Measurements from ENCODE around the gene ZNF486.

DNA sequence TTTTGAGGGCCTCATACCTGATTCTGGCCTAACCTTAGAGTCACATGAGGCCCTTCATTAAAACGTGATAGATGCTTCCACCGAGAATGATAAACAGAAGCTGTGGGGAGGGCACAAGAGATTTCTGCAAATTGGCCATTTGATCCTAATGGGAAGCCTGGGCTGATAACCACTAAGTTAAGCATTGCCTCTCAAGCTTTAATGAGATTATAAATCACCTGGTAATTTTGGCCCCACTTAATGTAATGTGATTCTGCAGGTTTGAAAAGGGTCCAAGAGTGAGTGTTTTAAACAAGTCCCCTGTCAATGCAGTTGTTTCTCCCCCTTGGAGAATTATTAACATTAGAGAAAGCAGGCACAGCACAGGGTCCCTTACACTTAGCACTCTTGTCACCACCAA, 42.0 kb downstream of the ZNF486 start:
- TF ChIP-seq, protein P1, sequence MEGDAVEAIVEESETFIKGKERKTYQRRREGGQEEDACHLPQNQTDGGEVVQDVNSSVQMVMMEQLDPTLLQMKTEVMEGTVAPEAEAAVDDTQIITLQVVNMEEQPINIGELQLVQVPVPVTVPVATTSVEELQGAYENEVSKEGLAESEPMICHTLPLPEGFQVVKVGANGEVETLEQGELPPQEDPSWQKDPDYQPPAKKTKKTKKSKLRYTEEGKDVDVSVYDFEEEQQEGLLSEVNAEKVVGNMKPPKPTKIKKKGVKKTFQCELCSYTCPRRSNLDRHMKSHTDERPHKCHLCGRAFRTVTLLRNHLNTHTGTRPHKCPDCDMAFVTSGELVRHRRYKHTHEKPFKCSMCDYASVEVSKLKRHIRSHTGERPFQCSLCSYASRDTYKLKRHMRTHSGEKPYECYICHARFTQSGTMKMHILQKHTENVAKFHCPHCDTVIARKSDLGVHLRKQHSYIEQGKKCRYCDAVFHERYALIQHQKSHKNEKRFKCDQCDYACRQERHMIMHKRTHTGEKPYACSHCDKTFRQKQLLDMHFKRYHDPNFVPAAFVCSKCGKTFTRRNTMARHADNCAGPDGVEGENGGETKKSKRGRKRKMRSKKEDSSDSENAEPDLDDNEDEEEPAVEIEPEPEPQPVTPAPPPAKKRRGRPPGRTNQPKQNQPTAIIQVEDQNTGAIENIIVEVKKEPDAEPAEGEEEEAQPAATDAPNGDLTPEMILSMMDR (IDR thresholded peaks at IDR 0.05) = no peak
- no peak for TF ChIP-seq EZH2 (IDR thresholded peaks at IDR 0.05; ENCODE audit: borderline replicate concordance, insufficient read depth, low read depth, low read length, poor library complexity, severe bottlenecking)

Data from B cell (primary cell).